CD4-positive, alpha-beta T cell treated with Interleukin-4 for 4 hours (primary cell): ENCODE data around the gene PCNT.

Experiments used
- DNase-seq: peaks from one replicate; pipeline ENCODE4 v3.0.0-alpha.2; 2020

Gene PCNT

DNA sequence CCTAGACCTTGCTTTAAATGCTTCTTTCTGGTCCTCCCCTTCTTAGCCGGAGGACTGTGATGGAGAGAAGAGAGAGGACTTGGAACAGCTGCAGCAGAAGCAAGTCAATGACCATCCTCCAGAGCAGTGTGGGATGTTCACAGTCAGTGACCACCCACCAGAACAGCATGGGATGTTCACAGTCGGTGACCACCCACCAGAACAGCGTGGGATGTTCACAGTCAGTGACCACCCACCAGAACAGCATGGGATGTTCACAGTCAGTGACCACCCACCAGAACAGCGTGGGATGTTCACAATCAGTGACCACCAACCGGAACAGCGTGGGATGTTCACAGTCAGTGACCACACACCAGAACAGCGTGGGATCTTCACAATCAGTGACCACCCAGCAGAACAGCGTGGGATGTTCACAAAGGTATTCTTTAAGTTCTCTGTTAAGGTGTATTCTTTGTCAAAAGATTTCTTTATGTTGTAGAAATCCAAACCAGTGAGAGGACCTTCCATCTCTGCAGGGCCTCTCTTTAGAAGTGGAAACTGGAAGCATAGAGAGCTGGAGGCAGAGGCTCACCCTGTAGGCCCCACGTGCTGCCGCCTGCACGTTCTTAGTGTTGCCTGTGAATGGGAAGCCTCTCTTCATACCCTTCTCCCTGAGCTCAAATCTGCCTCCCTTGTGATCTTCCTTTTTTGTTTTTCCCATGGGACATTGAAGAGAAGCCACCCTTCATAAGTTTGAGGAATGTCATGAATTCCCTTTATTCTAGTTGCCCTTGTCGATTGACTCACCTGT is 10.6 kb downstream of the PCNT start:
- DNase-seq, result no peak

DNA sequence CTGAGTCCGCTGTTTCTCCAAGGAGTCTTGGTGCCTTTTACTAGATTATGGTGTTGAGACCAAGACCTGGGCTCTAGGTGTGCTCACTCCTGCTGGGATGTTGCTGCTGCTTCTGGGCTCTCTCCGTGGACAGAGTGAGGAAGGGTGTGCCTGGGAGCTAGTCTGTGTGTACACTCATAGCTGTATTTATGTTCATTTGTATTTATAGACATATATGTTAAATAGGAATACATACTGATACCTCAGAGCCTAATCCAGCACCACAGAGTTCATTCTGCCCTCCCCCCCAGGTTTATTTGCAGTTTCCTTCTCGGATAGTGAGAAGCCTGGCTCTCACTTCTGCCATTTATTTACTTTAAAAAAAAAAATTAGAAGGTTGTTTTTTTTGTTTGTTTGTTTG is 12.6 kb downstream of the PCNT start:
- DNase-seq, result no peak

DNA sequence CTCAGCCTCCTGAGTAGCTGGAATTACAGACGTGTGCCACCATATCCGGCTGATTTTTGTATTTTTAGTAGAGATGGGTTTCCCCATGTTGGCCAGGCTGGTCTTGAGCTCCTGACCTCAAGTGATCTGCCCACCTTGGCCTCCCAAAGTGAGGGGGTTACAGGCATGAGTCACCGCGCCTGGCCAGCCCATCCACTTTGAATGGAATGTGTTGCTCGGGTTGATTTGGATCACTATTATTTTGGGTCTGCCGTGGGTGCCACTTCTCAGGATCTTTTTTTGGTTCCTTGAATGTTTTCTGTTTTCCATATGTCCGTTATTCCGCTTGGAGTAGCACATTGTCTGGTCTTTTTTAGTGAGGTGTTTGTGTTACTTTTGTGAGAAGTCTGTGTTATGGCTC is 17.0 kb downstream of the PCNT start:
- DNase-seq, result no peak

DNA sequence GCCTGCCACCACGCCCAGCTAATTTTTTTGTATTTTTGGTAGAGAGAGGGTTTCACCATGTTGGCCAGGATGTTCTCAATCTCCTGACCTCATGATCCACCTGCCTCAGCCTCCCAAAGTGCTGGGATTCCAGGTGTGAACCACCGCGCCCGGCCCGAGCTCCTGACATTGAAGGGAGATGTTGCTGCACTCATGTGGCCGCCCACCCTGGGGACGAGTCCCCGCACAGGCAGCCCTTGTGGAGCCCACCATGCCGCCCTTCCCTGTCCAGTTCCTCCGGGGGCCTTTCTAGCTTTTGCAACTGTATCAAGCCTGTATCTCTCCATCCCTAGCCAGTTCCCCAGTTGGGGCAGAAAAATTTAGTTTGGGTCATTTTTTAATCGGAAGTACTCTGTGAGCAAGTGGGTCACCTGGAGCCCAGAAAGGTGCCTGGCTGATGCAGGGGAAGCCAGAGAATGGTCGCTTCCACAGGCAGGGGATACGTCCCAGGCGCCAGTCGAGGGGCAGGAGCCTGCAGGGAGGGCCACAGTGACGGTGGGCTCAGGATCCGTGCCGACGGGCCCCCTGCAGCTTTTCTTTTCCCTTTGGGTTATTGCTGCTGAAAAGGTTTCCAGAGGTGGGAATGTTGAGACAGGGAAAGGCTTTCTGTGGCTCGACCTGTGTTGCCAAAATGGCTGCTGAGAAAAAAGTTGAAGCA is 20.4 kb downstream of the PCNT start:
- DNase-seq, result no peak

DNA sequence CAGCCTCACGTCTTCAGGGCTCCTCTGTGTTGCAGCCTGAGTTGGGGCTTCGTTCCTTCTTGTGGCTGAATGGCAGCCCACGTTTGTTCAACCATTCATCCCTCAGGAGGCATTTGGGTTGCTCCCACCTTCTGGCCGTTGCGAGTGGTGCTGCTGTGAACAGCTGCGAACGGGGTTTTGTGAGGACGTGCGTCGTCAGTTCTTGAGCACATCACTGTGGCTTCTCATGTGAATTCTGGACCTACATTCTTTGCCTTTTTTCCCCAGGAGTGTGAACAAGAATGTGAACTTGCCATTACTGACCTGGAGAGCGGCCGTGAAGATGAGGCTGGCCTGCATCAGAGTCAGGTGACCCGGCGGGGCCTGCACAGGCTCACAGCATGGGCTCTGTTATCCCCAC is 21.9 kb downstream of the PCNT start:
- no peak for DNase-seq

DNA sequence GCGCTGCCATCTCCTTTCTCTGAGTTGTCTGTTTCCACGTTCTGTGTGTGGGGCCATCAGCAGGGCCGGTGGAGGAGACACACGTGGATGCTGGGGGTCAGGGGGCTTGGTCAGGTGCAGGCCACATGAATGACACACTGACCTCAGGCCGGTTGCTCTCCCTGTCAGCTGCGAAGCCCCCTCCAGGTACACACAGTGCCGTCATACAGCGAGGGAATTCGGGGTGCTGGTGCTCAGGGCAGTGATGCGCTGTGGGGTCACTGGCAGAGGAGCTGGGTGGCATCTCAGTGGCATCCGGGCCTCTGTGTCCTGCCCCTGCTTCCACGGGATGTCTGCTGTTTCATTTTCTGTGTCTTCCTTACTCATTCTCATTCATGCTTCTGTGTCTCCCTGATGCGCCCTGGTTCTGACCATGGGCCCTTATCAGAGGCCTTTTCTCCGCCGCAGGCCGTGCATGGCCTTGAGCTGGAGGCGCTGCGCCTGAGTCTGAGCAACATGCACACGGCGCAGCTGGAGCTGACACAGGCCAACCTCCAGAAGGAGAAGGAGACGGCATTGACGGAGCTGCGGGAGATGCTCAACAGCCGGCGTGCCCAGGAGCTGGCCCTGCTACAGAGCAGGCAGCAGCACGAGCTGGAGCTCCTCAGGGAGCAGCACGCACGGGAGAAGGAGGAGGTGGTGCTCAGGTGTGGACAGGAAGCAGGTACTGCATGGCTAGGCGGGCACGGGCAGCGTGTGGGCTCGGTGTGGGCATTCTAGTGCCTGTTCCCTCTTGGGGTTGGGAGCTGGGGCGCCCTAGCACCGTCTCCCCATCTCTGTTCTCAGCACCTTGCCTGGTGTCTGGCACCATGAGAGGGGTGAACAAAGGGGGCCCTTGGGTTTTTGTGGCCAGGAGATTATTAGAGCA is 22.6 kb downstream of the PCNT start:
- no peak for DNase-seq

DNA sequence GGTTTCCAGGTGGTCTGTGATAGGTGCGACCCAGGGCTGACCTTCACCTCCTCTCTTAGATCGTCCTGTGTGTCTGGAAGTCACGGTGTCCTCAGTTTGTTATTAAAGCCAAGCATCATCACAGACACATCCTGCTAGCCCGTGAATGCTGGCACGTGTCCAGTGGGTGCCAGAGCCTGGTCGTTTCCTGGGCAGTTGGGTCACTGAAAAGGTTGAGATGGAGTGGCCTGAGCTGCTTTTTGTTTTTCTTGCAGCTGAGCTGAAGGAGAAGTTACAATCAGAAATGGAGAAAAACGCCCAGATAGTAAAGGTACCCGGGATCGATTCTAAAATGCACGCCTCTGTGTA is 23.2 kb downstream of the PCNT start:
- no peak for DNase-seq

DNA sequence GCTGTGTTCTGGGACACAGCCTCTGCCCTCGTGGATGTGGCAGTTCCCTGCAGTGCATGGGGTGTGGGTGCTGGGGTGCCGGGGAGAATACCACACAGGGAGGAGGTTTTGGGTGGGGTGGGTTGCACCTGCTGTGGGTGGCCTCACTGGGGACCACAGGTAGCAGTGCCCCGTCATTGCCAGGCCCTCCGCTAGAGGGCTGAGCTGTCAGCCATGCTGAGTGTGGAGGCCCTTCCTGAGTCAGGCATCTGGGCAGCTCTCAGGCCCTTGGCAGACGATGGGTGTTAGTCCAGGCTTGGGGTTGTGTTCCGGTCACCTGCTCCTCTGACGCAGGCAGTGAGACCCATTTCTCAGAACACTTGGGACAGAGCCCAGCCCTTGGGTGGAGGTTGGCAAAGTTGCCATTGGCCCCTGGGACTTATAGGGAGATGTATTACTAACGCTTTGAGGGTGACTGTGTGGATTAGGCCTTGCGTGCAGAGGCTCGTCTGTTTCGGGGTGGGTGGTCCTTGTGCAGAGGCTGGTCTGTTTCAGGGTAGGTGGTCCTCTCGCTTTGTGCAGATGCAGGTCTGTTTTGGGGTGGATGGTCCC is 23.9 kb downstream of the PCNT start:
- no peak for DNase-seq

DNA sequence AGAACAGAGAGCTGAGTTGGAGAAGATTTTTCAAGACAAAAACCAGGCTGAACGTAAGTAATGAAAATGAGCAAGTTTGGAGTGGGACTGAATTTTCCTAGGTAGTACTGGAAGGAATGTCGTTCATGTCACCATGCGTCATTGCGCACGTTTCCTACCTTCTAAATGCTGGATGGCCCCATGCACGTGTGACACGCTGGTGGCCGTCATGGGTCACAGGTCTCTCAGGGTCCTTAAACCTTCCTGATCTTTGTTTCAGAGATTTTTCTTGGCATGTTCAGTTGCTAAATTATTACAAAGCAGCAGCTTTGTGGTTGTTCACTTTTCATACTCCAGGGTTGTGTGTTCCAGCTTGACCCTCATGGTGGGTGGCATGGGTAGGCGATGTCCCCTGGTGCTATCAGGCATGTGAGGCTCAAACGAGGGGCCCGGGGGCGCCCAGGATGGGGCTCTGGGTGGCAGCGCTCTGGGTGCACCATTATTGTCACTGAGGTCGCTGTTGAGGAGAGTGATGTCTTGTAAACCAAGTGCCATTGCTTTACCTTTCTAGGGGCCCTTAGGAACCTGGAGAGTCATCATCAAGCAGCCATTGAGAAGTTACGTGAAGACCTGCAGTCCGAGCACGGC is 25.3 kb downstream of the PCNT start:
- no peak for DNase-seq

DNA sequence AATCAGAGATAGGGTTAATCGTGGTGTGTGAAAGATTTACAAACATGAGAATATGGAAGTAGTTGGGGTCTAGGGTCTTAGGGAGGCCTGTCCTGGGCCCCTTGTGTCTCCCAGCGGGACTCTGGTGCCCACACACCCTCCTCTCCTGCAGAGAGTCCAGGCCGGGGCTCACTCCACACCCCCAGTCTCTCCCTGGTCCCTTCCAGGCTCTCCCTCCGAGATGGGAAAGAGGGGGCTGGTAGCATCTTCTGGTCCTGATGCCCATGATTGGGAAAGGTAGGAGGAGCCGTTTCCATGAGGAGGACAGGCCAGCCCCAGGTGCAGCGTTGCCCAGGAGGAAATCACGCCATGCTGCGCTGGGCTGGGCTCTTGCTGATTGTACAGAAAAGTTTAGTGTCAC is 26.6 kb downstream of the PCNT start:
- DNase-seq, result no peak

DNA sequence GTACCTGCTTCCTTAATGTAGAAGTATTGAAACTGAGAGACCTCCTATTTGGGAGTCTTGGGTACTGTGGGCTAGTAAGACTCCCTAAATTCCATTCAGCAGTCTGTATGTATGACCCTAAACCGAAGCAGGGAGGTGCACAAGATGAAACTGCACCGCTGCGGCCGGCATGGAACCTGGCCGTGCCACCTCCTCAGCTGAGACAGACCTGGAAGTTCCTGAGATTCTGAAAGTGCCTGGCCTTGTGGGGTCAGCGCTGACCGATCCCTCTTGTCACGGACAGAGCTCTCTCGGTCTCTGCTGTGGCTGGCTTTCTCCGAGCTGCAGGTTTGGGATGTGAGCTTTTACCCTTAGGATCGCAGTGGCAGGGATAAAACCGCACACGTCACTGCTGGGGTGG is 27.0 kb downstream of the PCNT start:
- no peak for DNase-seq

DNA sequence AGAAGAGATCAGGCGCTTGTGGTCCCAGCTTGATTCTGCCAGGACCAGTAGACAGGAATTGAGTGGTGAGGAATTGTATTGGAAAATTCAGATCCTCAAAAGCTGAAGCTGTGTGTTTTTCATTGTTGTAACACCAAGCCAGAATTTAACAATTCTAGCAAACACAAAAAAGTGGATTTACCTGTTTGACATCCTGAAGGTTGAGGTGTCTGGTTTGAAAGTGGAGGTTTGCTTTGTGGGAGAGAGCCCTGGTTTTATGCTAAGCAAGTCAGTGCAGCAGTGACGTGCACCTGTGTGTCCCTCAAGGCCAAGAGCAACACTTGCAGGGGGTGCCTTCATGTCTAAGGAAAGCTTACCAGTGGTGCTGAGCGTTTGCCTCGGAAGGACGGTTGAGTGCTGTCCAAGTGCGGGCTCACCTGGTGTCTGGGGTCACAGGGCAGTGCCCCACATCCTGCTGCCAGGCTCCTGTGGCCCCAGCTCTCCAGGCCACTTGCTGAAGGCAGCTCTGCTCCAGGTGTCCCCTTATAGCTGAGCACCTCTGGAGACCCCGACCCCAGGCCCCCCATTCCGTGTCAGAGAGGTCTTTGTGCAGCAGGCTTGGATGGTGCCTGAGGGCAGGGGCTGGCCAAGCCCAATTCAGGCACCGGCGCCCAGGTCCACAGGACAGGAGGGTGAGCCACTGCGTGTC is 27.7 kb downstream of the PCNT start:
- no peak for DNase-seq

DNA sequence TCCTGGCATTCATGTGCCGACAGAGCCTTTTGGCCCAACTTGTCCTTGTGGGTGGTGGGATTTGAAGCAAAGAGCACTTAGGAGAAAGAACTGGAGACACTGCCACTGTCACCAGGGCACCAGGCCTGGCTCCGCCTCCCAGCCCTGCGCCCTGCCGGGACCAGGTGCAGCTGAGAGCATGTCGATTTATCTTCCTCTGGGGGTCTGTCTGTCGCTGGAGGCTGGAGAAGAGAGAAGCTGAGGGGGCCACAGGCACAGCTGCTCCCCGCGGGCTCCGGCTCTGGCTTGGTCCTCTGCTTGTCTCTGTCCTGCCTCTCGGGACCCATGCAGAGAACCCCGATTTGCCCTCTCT is 28.2 kb downstream of the PCNT start:
- DNase-seq, result no peak

DNA sequence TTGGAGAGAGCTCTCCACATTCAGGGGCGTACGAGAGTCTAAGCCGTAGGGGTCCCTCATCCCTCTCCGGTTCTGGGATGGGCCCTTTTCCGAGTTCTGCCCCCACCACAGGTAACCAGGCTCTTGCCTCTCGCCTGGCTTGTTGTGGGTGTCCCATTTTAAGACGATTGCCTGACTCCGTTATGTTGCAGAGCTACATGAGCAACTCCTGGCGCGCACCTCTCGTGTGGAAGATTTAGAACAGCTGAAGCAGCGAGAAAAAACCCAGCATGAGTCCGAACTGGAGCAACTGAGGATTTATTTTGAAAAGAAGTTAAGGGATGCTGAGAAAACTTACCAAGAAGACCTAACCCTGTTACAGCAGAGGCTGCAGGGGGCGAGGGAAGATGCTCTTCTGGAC is 29.0 kb downstream of the PCNT start:
- no peak for DNase-seq

DNA sequence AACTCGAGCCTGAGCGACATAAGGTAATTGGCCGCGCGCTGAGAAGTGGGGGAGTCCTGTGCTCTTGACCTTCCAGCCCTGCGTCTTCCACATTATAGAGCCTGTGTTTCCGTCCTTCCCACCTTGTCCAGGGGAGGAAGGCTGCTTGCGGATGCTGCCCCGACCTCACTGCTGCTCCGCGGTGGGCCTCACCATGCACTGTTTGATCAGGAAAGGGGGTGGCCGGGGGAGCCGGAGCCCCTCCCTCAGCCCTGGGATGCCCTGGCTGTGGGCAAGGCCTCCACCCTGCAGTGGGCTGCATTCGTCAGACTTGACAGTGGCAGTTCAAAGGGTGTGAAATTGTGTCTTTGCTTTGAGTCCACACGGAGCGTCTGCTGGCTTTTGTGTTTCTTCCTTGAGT is 30.1 kb downstream of the PCNT start:
- DNase-seq, result no peak

DNA sequence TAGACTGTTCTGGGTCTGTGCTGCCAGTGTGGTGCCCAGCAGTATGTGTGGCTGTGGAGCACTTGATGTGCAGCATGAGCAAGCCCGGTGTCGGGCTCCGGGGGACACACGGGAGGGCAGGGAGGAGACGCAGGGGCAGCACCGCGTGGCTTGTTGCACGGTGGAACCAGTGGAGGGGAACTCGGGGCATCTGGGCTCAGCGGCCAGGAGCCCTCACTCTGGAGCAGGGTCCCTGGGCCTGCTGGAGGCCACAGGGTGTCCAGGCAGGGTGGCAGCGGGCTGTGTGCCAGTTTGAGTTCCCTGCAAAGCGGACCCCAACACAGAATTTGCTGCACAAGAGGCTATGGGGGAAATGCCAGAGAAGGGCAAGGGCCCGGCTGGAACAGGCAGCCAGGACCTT is 30.6 kb downstream of the PCNT start:
- no peak for DNase-seq

DNA sequence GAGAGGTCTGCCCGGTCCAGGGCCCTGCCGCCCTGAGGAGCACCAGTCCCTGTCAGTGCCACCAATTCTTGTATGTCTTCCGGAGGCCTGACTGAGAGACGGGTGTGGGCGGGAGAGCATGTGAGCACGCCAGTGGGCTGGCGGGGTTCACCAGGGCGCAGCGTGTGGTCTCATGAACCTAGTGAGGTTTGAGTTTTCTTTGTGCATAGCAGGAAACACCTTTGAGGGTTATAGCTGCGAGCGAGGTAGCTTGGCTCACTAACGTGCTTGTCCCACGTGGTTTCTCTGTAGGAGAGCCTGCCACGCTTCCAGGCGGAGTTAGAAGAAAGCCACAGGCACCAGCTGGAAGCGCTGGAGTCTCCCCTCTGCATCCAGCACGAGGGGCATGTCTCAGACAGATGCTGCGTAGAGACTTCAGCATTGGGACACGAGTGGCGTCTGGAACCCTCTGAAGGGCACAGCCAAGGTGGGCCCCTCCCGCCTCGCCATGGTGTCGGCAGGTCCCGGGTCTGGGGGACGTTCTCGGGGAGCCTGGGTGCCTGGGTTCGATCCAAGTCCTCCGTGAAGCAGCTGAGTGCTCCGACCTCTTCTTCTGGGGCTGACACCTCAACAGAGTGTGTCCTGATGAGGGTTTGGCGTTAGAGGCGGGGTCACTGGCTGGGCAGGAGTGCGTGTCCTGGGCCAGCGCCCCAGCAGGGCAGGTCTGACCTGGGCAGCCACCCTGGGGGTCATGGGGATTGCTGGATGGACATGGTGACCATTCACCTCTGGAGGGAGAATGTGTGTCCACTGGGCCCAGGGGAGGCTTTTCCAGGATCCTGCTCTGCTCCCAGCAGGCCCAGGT is 31.4 kb downstream of the PCNT start:
- no peak for DNase-seq

DNA sequence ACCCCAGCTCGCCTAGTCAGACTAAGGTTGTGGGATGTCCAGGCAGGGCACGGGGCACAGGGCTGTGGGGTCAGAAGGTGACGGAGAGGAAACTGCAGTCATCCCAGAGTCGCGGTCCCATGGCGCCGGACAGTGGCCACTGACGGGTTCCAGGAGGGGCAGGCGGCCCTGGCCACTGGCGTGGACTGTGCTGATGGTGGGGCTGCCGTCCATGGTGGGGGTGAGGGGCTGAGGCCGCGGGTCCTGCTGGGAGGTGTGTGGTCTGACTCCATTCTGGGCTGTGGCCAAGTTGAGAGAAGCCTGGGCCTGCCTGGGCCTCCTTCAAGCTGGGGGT is 32.0 kb downstream of the PCNT start:
- DNase-seq, result no peak

DNA sequence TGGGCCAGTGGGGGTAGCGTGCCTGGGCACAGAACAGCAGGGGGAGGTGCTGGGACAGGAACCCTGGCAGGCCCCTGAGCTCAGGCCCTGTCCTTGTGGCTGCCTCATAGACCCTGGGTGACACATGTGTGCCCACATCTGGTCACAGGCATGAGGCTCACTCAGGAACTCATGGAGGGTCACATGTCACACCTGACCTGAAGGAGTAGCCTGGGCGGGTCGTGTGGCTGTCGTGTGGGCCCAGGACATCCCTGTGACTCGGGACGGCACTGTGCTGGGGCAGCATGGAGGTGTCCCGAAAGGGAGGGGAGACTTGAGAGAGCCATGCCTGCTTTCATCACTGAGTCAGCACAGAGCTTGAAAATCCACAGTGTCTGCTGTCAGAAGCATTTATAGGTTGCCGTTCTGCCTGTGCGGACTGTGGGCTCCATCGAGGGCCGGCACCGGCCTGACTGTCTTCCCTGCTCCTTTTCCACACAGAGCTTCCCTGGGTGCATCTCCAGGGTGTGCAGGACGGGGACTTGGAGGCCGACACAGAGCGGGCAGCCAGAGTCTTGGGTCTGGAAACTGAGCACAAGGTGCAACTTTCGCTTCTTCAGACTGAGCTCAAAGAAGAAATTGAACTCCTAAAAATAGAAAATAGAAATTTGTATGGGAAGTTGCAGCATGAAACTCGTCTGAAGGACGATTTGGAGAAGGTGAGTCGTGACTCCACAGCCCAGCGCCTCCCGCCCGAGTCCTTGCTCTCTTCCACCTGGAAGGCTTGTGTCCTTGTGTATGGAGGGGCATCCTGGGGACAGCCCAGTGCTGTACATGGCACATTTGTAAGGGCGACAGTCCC is 32.8 kb downstream of the PCNT start:
- DNase-seq, result no peak

DNA sequence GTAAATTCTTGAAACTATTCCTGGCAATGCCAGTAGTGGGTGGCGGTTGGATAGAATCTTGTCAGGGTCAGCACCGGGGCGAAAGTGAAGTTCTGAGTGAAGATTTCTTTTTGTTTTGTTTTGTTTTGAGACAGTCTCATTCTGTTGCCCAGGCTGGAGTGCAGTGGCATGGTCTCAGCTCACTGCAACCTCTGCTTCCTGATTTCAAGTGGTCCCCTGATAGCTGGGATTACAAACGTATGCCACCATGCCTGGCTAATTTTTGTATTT is 33.3 kb downstream of the PCNT start:
- no peak for DNase-seq
